Mesenchymal stem cell (in vitro differentiated cells and primary cell): ENCODE measurements around the gene NINJ2.

Experiments used
- DNase-seq: peaks from one replicate; pipeline ENCODE4 v3.0.0-alpha.2; 2013
- H2AFZ ChIP-seq: one replicate; pipeline ENCODE4 v1.6.1; 2013; ENCODE audit warnings: low read depth, mild to moderate bottlenecking, control low read depth, inconsistent platforms, low read length, moderate library complexity
- H2AK5ac ChIP-seq: 2 replicates; pipeline ENCODE4 v1.6.1; 2013; ENCODE audit warnings: low read length, moderate library complexity, mild to moderate bottlenecking, inconsistent platforms; ENCODE audit not compliant: severe bottlenecking
- H2BK120ac ChIP-seq: one replicate; pipeline ENCODE4 v1.6.1; 2013; ENCODE audit warnings: low read depth, mild to moderate bottlenecking, inconsistent platforms, low read length, moderate library complexity
- H2BK12ac ChIP-seq, 2 experiments: one replicate each; pipeline ENCODE4 v1.6.1; 2013; ENCODE audit warnings: inconsistent platforms in 2 of 2, low read length in 2 of 2, mild to moderate bottlenecking in 2 of 2, moderate library complexity in 2 of 2, control low read depth in 1 of 2
- H2BK15ac ChIP-seq: one replicate; pipeline ENCODE4 v1.6.1; 2013; ENCODE audit warnings: mild to moderate bottlenecking, low read depth, inconsistent platforms; ENCODE audit not compliant: poor library complexity, severe bottlenecking
- H2BK5ac ChIP-seq: 2 replicates; pipeline ENCODE4 v1.6.1; 2013; ENCODE audit warnings: low read depth, mild to moderate bottlenecking, low read length, control low read depth, inconsistent platforms; ENCODE audit not compliant: poor library complexity, severe bottlenecking
- H3K14ac ChIP-seq, 2 experiments: one replicate each; pipeline ENCODE4 v1.6.1; 2013; ENCODE audit warnings: inconsistent platforms in 2 of 2, low read length in 2 of 2, control low read depth in 1 of 2, mild to moderate bottlenecking in 1 of 2, moderate library complexity in 1 of 2
- H3K18ac ChIP-seq, 2 experiments: one replicate each; pipeline ENCODE4 v1.6.1; 2013; ENCODE audit warnings: inconsistent platforms in 2 of 2, low read length in 2 of 2, control low read depth in 1 of 2, low read depth in 1 of 2, mild to moderate bottlenecking in 1 of 2
- H3K23ac ChIP-seq, 2 experiments: one replicate each; pipeline ENCODE4 v1.6.1; 2013; ENCODE audit warnings: inconsistent platforms in 2 of 2, low read length in 2 of 2, mild to moderate bottlenecking in 2 of 2, moderate library complexity in 2 of 2, control low read depth in 1 of 2
- H3K27ac ChIP-seq: 2 replicates; pipeline ENCODE4 v1.5.1; 2013; ENCODE audit warnings: mild to moderate bottlenecking, moderate library complexity, low read length, control low read depth, inconsistent platforms; ENCODE audit not compliant: poor library complexity, severe bottlenecking
- H3K27me3 ChIP-seq, 2 experiments: 2 replicates each; pipeline versions ENCODE4 v1.6.1 to v1.7.0; 2013; ENCODE audit warnings: low read length in 2 of 2, mild to moderate bottlenecking in 2 of 2, moderate library complexity in 2 of 2, control low read depth in 1 of 2, inconsistent platforms in 1 of 2; ENCODE audit not compliant: control insufficient read depth in 1 of 2, insufficient read depth in 1 of 2
- H3K36me3 ChIP-seq, 2 experiments: 2 replicates each; pipeline versions ENCODE4 v1.6.1 to v1.7.0; 2013; ENCODE audit warnings: low read length in 2 of 2, control low read depth in 1 of 2, inconsistent platforms in 1 of 2, low read depth in 1 of 2, mild to moderate bottlenecking in 1 of 2; ENCODE audit not compliant: insufficient read depth in 2 of 2, control insufficient read depth in 1 of 2
- H3K4ac ChIP-seq, 2 experiments: one replicate each; pipeline ENCODE4 v1.6.1; 2013; ENCODE audit warnings: inconsistent platforms in 2 of 2, low read length in 2 of 2, mild to moderate bottlenecking in 2 of 2, moderate library complexity in 2 of 2, control low read depth in 1 of 2, low read depth in 1 of 2
- H3K4me1 ChIP-seq: 2 replicates; pipeline ENCODE4 v1.6.1; 2013; ENCODE audit warnings: low read depth, low read length, control low read depth; ENCODE audit not compliant: control insufficient read depth, insufficient read depth
- H3K4me2 ChIP-seq: 2 replicates; pipeline ENCODE4 v1.6.1; 2013; ENCODE audit warnings: low read length, mild to moderate bottlenecking, inconsistent platforms; ENCODE audit not compliant: poor library complexity, severe bottlenecking
- H3K4me3 ChIP-seq, 2 experiments: 2 replicates each; pipeline versions ENCODE4 v1.5.1 to v1.7.0; 2013; ENCODE audit warnings: low read length in 2 of 2, mild to moderate bottlenecking in 2 of 2, control low read depth in 1 of 2, low read depth in 1 of 2; ENCODE audit not compliant: insufficient read depth in 1 of 2
- H3K79me1 ChIP-seq: replicated peaks from 2 replicates; pipeline ENCODE4 v1.6.1; 2013; ENCODE audit warnings: mild to moderate bottlenecking, control low read depth, low read length, inconsistent platforms; ENCODE audit not compliant: poor library complexity, severe bottlenecking
- H3K9ac ChIP-seq: 2 replicates; pipeline ENCODE4 v1.7.0; 2013; ENCODE audit warnings: mild to moderate bottlenecking, low read length, moderate library complexity
- H3K9me3 ChIP-seq: 2 replicates; pipeline ENCODE4 v1.7.0; 2013; ENCODE audit warnings: mild to moderate bottlenecking, low read length; ENCODE audit not compliant: control insufficient read depth
- H4K8ac ChIP-seq: one replicate; pipeline ENCODE4 v1.6.1; 2013; ENCODE audit warnings: inconsistent platforms, mild to moderate bottlenecking, low read length, moderate library complexity
- H4K91ac ChIP-seq: one replicate; pipeline ENCODE4 v1.6.1; 2013; ENCODE audit warnings: mild to moderate bottlenecking, low read length, inconsistent platforms
- WGBS: methylation state at CpG from one replicate; pipeline ENCODE4 v1.1.7; 2013; ENCODE audit warnings: mixed read lengths; 5-methylcytosine and 5-hydroxymethylcytosine counted together

The NINJ2 gene

GRCh38 chr12:664779-665092, 1.5 kb upstream of the NINJ2 start:
- no peaks in the 10 kb centered on the region for H3K9me3 ChIP-seq
- no peak overlapping the region for H3K18ac ChIP-seq
- H2BK12ac ChIP-seq = no peak overlapping the region
- H3K23ac ChIP-seq = no peak overlapping the region
- H3K27me3 ChIP-seq = peaks cover 4 to 6% of the 10 kb centered on the region in 2 experiments
- H3K36me3 ChIP-seq = no peaks in the 10 kb centered on the region
- H3K4me2 ChIP-seq = no peak overlapping the region
- H3K4me3 ChIP-seq = no peak overlapping the region
- no peak overlapping the region for H2BK15ac ChIP-seq
- H2AFZ ChIP-seq = no peak overlapping the region
- H3K79me1 ChIP-seq = no peaks in the 10 kb centered on the region
- no peak overlapping the region for H4K8ac ChIP-seq
- no peak overlapping the region for H3K27ac ChIP-seq
- H2BK5ac ChIP-seq = no peak overlapping the region
- no peak overlapping the region for H3K9ac ChIP-seq
- H3K4ac ChIP-seq = no peak overlapping the region
- no peak overlapping the region for H2AK5ac ChIP-seq
- no peak overlapping the region for H2BK120ac ChIP-seq
- no peak overlapping the region for H4K91ac ChIP-seq
- 88% methylated on average over 5 of the region's 5 CpGs for WGBS
- peaks cover 7% of the 10 kb centered on the region for H3K4me1 ChIP-seq
- no peak overlapping the region for H3K14ac ChIP-seq
- DNase-seq = no peak

- Histone ChIP-seq H3K18ac (no peak overlapping the region), H2AK5ac (no peak overlapping the region), H3K4me2 (no peak overlapping the region), H3K9ac (no peak overlapping the region), H2AFZ (no peak overlapping the region), H3K4me1 (peaks cover 7% of the 10 kb centered on the region), H3K14ac (no peak overlapping the region), H3K27ac (no peak overlapping the region), H3K23ac (no peak overlapping the region), H3K27me3 (peaks cover 4 to 6% of the 10 kb centered on the region in 2 experiments), H4K91ac (no peak overlapping the region), H3K9me3 (no peaks in the 10 kb centered on the region), H4K8ac (no peak overlapping the region), H3K36me3 (no peaks in the 10 kb centered on the region), H3K4ac (no peak overlapping the region), H3K79me1 (no peaks in the 10 kb centered on the region), H2BK120ac (no peak overlapping the region), H2BK12ac (no peak overlapping the region), H3K4me3 (no peak overlapping the region), H2BK5ac (no peak overlapping the region), H2BK15ac (no peak overlapping the region)
- no peak for DNase-seq
- 98% methylated on average over 8 of the region's 13 CpGs for WGBS
Observed at GRCh38 chr12:664075-664778, 982 bp upstream of the NINJ2 start.

- no peak overlapping the region for H3K23ac ChIP-seq
- DNase-seq = no peak
- peak overlapping the region; percentile 46 for H3K9ac ChIP-seq
- no peak overlapping the region for H3K18ac ChIP-seq
- peaks cover 7% of the 10 kb centered on the region for H3K4me1 ChIP-seq
- H2BK12ac ChIP-seq = no peak overlapping the region
- H4K8ac ChIP-seq = no peak overlapping the region
- H2BK15ac ChIP-seq = no peak overlapping the region
- H3K79me1 ChIP-seq = no peaks in the 10 kb centered on the region
- H3K14ac ChIP-seq = no peak overlapping the region
- H2AK5ac ChIP-seq = no peak overlapping the region
- peak overlapping the region in 1 of 2 experiments; percentile 74 for H3K4me3 ChIP-seq
- H3K4ac ChIP-seq = no peak overlapping the region
- WGBS = 80% methylated on average over 8 of the region's 8 CpGs
- H4K91ac ChIP-seq = no peak overlapping the region
- no peak overlapping the region for H3K4me2 ChIP-seq
- no peak overlapping the region for H2AFZ ChIP-seq
- H3K9me3 ChIP-seq = no peaks in the 10 kb centered on the region
- no peak overlapping the region for H2BK5ac ChIP-seq
- no peaks in the 10 kb centered on the region for H3K36me3 ChIP-seq
- no peak overlapping the region for H3K27ac ChIP-seq
- peaks cover 4 to 6% of the 10 kb centered on the region in 2 experiments for H3K27me3 ChIP-seq
- H2BK120ac ChIP-seq = no peak overlapping the region
Observed at GRCh38 chr12:662566-663292, 516 bp downstream of the NINJ2 start.

GRCh38 chr12:661720-662486, 1.3 kb downstream of the NINJ2 start:
- Histone ChIP-seq H3K9ac (peak overlapping the region; percentile 46), H3K79me1 (no peaks in the 10 kb centered on the region), H3K4ac (no peak overlapping the region), H4K91ac (no peak overlapping the region), H2AK5ac (no peak overlapping the region), H3K23ac (no peak overlapping the region), H3K18ac (no peak overlapping the region), H3K4me1 (peaks cover 6% of the 10 kb centered on the region), H3K27me3 (peaks cover 4 to 6% of the 10 kb centered on the region in 2 experiments), H3K4me3 (peak overlapping the region in 1 of 2 experiments; percentile 74), H3K4me2 (no peak overlapping the region), H2BK5ac (no peak overlapping the region), H2BK120ac (no peak overlapping the region), H3K9me3 (no peaks in the 10 kb centered on the region), H2BK15ac (no peak overlapping the region), H3K27ac (no peak overlapping the region), H2AFZ (no peak overlapping the region), H3K14ac (no peak overlapping the region), H3K36me3 (no peaks in the 10 kb centered on the region), H2BK12ac (no peak overlapping the region), H4K8ac (no peak overlapping the region)
- DNase-seq = no peak
- 94% methylated on average over 7 of the region's 11 CpGs for WGBS
